Brain microvascular endothelial cell (primary cell): Measurements from ENCODE around the gene BAIAP2L1.

Source experiments
- DNase-seq: peaks from one replicate; pipeline ENCODE4 v3.0.0-alpha.2; 2020
- H3K27ac ChIP-seq: fragments of 250-450 bp; sonication (Bioruptor Pico); 2 replicates; pipeline ENCODE4 v1.5.1; 2020; ENCODE audit warnings: mild to moderate bottlenecking, moderate library complexity
- H3K27me3 ChIP-seq: fragments of 250-450 bp; sonication (Bioruptor Pico); replicated peaks from 2 replicates; pipeline ENCODE4 v1.5.1; 2020; ENCODE audit warnings: mild to moderate bottlenecking
- H3K36me3 ChIP-seq: fragments of 250-450 bp; sonication (Bioruptor Pico); replicated peaks from 2 replicates; pipeline ENCODE4 v1.5.1; 2020; ENCODE audit warnings: mild to moderate bottlenecking
- H3K4me3 ChIP-seq: 2 replicates; pipeline ENCODE4 v1.5.1; 2011; ENCODE audit warnings: low read depth, mild to moderate bottlenecking, control low read depth, low read length, moderate library complexity
- in situ Hi-C: cut with HindIII; loops from 2 replicates; pipeline ENCODE4 v1.10.0; 2017; ENCODE audit warnings: low sequenced_read_pairs, low pct_ligation_motif_present
- TF ChIP-seq, protein P1 (sequence below): IDR thresholded peaks from 2 replicates; pipeline ENCODE4 v1.5.1; 2011; ENCODE audit warnings: low read depth, mild to moderate bottlenecking, moderate library complexity, low read length, control low read depth, inconsistent platforms; ENCODE audit errors: missing control alignments

Gene BAIAP2L1

DNA sequence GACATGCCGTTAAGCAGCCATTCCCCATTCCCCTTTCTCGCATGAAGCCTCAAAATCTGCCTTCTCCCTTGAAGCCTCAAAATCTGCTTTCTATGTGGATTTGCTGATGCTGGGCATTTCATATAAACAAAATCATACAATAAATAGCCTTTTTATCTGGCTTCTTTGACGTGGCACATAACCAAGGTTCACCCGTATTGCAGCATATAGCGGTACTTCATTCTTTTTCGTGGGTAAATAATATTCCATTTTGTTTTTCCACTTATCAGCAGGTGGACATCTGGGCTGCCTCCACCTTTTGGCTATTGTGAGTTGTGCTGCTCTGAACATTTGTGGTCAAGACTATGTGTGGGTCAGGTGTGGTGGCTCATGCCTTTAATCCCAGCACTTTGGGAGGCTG, 62.4 kb downstream of the BAIAP2L1 start:
- TF ChIP-seq, protein P1, sequence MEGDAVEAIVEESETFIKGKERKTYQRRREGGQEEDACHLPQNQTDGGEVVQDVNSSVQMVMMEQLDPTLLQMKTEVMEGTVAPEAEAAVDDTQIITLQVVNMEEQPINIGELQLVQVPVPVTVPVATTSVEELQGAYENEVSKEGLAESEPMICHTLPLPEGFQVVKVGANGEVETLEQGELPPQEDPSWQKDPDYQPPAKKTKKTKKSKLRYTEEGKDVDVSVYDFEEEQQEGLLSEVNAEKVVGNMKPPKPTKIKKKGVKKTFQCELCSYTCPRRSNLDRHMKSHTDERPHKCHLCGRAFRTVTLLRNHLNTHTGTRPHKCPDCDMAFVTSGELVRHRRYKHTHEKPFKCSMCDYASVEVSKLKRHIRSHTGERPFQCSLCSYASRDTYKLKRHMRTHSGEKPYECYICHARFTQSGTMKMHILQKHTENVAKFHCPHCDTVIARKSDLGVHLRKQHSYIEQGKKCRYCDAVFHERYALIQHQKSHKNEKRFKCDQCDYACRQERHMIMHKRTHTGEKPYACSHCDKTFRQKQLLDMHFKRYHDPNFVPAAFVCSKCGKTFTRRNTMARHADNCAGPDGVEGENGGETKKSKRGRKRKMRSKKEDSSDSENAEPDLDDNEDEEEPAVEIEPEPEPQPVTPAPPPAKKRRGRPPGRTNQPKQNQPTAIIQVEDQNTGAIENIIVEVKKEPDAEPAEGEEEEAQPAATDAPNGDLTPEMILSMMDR, result no peak
- no peaks in the 10 kb centered on the region for H3K36me3 ChIP-seq
- no peak for DNase-seq
- H3K27ac ChIP-seq, result no peak overlapping the region
- no peaks in the 10 kb centered on the region for H3K27me3 ChIP-seq
- in situ Hi-C loops, result no loop called here
- no peak overlapping the region for H3K4me3 ChIP-seq

DNA sequence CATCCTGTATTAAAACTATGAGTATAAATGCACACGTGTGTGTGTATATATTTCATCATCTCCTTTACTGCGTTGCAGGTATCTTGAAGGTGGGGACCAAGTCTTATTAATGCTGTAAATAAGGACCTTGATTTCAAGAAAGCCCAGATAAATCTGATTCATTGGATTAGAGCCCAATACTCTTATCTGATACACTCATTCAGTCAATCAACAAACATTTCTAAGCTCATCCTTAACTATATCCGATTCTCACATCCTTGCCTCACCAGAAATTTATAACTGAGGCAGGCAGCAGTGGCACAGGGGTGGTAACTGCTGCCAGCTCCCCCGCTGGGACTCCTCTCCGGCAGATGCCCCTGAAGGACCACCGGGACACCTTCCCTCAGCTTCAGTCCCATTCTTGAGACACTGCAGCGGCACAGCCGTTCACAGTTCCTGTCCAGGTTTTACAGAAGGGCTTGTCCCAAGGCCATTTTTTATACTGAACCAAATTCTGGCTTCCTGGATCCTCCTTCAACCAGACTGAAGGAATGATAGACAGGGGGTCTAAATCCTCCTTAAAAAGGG, 65.4 kb downstream of the BAIAP2L1 start:
- Histone ChIP-seq H3K27me3 (no peaks in the 10 kb centered on the region), H3K36me3 (no peaks in the 10 kb centered on the region), H3K27ac (no peak overlapping the region), H3K4me3 (no peak overlapping the region)
- TF ChIP-seq, protein P1, result no peak
- no peak for DNase-seq
- in situ Hi-C loops, result no loop called here

DNA sequence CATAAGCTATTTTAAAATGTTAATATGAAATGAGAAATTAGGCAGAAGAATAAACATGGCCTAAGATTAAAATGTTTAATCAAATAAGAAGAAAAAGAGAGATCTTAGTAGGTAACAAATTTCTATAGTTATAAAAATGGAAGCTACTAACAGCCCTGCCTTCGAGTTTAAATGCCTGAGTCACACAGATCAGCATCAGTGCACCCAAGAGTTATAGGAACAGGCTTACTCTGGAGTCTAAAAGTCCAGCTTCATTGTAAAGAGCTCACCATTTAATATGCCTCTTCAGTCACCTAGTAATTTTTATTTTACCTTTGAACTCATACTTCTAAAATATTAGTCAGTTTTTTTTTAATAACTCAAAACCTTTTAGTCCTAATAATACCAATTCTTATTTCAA, 66.8 kb downstream of the BAIAP2L1 start:
- TF ChIP-seq, protein P1, result no peak
- no peak overlapping the region for H3K4me3 ChIP-seq
- H3K36me3 ChIP-seq, result no peaks in the 10 kb centered on the region
- no peaks in the 10 kb centered on the region for H3K27me3 ChIP-seq
- no peak overlapping the region for H3K27ac ChIP-seq
- no peak for DNase-seq
- in situ Hi-C loops, result no loop called here

DNA sequence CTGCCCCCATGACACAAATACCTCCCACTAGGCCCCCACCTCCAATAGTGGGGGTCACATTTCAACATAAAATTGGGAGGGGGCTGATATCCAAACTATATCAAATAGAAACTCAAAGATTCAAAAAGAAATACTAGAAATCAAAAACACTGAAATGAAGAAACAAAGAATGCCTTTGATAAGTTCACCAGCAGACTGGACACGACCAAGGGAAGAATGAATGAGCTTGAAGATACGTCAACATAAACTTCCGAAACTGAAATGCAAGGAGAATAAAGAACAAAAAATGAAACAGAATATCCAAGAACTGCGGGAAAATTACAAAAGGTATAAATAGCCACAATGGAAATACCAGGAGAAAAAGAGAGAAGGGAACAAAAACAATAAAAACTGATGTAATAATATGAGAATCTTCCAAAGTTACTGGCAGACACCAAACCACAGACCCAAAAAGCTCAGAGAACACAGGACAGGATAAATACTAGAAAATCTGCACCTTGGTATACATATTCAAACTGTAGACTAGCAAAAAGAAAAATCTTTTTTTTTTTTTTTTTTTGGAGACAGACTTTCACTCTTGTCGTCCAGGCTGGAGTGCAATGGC, 69.9 kb downstream of the BAIAP2L1 start:
- Histone ChIP-seq H3K4me3 (no peak overlapping the region), H3K36me3 (no peaks in the 10 kb centered on the region), H3K27me3 (no peaks in the 10 kb centered on the region), H3K27ac (no peak overlapping the region)
- TF ChIP-seq, protein P1, result no peak
- no peak for DNase-seq
- in situ Hi-C loops, result no loop called here

DNA sequence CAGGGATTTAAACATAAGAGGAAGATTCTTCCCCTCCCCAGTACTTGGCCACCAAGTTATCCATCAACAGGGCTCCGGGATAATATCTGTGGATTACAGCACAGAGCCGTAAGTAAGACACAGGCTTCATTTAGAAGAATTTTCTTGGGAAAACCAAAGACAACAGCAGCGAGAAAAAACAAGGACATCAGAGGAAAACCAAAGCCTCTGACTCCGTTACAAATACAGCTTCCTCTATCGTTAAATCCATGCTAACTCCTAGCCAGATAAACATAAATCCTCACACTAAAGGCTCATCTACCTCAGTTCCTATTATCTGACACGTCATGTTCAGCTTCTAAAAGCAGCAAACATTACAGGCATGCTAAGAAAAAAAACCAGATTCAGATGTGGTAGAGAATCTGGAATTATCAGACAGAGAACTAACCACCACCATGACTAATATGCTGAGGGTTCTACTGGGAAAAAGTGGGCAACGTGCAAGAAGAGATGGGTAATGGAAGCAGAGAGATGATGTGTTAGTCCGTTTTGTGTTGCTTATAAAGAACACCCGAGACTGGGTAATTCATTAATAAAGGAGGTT, 71.0 kb downstream of the BAIAP2L1 start:
- Histone ChIP-seq H3K27ac (peak overlapping the region; percentile 88), H3K36me3 (no peaks in the 10 kb centered on the region), H3K27me3 (no peaks in the 10 kb centered on the region), H3K4me3 (no peak overlapping the region)
- peak; percentile 78 for DNase-seq
- TF ChIP-seq, protein P1, result no peak
- in situ Hi-C loops, result no loop called here
